OCI-LY7 (cell line): ENCODE results near the gene SLC22A7. TPM values are rescaled to one million over a fixed set of nuclear protein-coding genes. Genes with fewer than 3 reads are reported as not detected.

Experiments used
- BruUV-seq: library from RNA; stranded (reverse); fragments of 400-500 nt; replicated peaks from 2 replicates; lab custom pipeline; 2021; lab: Mats Ljungman, UMichigan
- CTCF ChIA-PET: fragments of 300-600 bp; sonication (Branson Sonifier 250); formaldehyde crosslinking; loops from one replicate; lab custom pipeline; 2022; ENCODE audit warnings: antibody characterized with exemption; ENCODE audit not compliant: unreplicated experiment; lab: Charles Lee
- POLR2A ChIA-PET: fragments of 300-600 bp; sonication (Branson Sonifier 250); formaldehyde crosslinking; loops from one replicate; lab custom pipeline; 2022; ENCODE audit warnings: antibody characterized with exemption; lab: Charles Lee
- DNase-seq: peaks from one replicate; pipeline ENCODE4 v3.0.0-alpha.2; 2015; ENCODE audit warnings: low spot score
- H2AFZ ChIP-seq: fragments of 200-600 bp; sonication (generic), shearing (Covaris generic); 2 replicates; pipeline ENCODE4 v1.6.1; 2014; ENCODE audit warnings: mild to moderate bottlenecking, antibody characterized with exemption, low read length, moderate library complexity
- H3K27ac ChIP-seq: fragments of 200-600 bp; sonication (generic); 2 replicates; pipeline ENCODE4 v1.5.1; 2014; ENCODE audit warnings: mixed run types, low read depth, mild to moderate bottlenecking, moderate library complexity, low read length, inconsistent platforms; ENCODE audit not compliant: poor library complexity, severe bottlenecking
- H3K36me3 ChIP-seq: fragments of 200-600 bp; sonication (generic); 2 replicates; pipeline ENCODE4 v1.6.1; 2014; ENCODE audit warnings: mild to moderate bottlenecking, antibody characterized with exemption, low read length, moderate library complexity, mixed read lengths; ENCODE audit not compliant: insufficient read depth
- H3K4me1 ChIP-seq: fragments of 200-600 bp; sonication (generic); 2 replicates; pipeline ENCODE4 v1.5.1; 2014; ENCODE audit warnings: mild to moderate bottlenecking, low read length; ENCODE audit not compliant: insufficient read depth, poor library complexity, severe bottlenecking
- H3K4me2 ChIP-seq: fragments of 200-600 bp; sonication (generic); 2 replicates; pipeline ENCODE4 v1.6.1; 2014; ENCODE audit warnings: mild to moderate bottlenecking, low read length
- H3K4me3 ChIP-seq: fragments of 200-600 bp; sonication (generic); 2 replicates; pipeline ENCODE4 v1.5.1; 2014; ENCODE audit warnings: mild to moderate bottlenecking, low read depth, low read length; ENCODE audit not compliant: poor library complexity, severe bottlenecking
- H3K79me2 ChIP-seq: fragments of 200-600 bp; sonication (generic); 2 replicates; pipeline ENCODE4 v1.6.1; 2016; ENCODE audit warnings: low read depth, mild to moderate bottlenecking, low read length, moderate library complexity, mixed read lengths; ENCODE audit not compliant: insufficient read depth
- H3K9me2 ChIP-seq: fragments of 200-600 bp; sonication (generic); 2 replicates; pipeline ENCODE4 v1.6.1; 2016; ENCODE audit warnings: mild to moderate bottlenecking, low read length, mixed read lengths; ENCODE audit not compliant: insufficient read depth
- H3K9me3 ChIP-seq: fragments of 200-600 bp; sonication (generic); 2 replicates; pipeline ENCODE4 v1.6.1; 2014; ENCODE audit warnings: mild to moderate bottlenecking, mixed run types, low read length, mixed read lengths
- H4K20me1 ChIP-seq: fragments of 200-600 bp; sonication (generic); 2 replicates; pipeline ENCODE4 v1.6.1; 2014; ENCODE audit warnings: mild to moderate bottlenecking, antibody characterized with exemption, low read length, moderate library complexity, mixed read lengths; ENCODE audit not compliant: insufficient read depth
- EZH2phosphoT487 ChIP-seq: fragments of 200-600 bp; sonication (generic); IDR thresholded peaks from 2 replicates; pipeline ENCODE4 v1.6.1; 2018; ENCODE audit warnings: low read depth, borderline replicate concordance, mild to moderate bottlenecking, mixed run types, antibody characterized with exemption, low read length, moderate library complexity, mixed read lengths
- intact Hi-C: fragments of 100-400 bp; cut with micrococcal nuclease; formaldehyde crosslinking; loops from one replicate; pipeline ENCODE4 v1.10.0; 2022; ENCODE audit not compliant: unreplicated experiment
- total RNA-seq, 2 experiments: library from RNA; depleted of rRNA in 1 of 2; stranded (reverse); fragments of >200 nt in 1 of 2; shearing (Covaris generic) in 1 of 2; gene quantifications; 2 replicates each; pipeline ENCODE4 v1.2.3, GENCODE V29; 2014 to 2022
- TF ChIP-seq, protein P1 (sequence below): fragments of 200-600 bp; sonication (generic); conservative IDR thresholded peaks from 2 replicates; pipeline ENCODE4 v1.5.1; 2014; ENCODE audit warnings: mild to moderate bottlenecking, antibody characterized with exemption, low read length, moderate library complexity, mixed read lengths

SLC22A7 gene
- total RNA-seq, 2 experiments from 2014 or later, result not detected

DNA sequence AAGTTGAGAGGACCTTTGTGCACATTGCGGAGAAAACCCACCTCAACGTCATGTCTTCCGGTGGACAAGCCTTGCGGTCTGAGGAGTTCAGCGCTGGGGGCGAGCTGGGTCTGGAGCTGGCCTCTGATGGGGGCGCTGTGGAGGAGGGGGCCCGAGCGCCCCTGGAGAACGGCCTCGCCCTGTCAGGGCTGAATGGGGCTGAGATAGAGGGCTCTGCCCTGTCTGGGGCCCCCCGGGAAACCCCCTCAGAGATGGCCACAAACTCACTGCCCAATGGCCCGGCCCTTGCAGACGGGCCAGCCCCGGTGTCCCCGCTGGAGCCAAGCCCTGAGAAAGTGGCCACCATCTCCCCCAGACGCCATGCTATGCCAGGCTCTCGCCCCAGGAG, 14.6 kb upstream of the SLC22A7 start:
- H3K4me2 ChIP-seq, result no peak overlapping the region
- H3K9me3 ChIP-seq, result no peaks in the 10 kb centered on the region
- H3K79me2 ChIP-seq, result no peaks in the 10 kb centered on the region
- TF ChIP-seq, protein P1, sequence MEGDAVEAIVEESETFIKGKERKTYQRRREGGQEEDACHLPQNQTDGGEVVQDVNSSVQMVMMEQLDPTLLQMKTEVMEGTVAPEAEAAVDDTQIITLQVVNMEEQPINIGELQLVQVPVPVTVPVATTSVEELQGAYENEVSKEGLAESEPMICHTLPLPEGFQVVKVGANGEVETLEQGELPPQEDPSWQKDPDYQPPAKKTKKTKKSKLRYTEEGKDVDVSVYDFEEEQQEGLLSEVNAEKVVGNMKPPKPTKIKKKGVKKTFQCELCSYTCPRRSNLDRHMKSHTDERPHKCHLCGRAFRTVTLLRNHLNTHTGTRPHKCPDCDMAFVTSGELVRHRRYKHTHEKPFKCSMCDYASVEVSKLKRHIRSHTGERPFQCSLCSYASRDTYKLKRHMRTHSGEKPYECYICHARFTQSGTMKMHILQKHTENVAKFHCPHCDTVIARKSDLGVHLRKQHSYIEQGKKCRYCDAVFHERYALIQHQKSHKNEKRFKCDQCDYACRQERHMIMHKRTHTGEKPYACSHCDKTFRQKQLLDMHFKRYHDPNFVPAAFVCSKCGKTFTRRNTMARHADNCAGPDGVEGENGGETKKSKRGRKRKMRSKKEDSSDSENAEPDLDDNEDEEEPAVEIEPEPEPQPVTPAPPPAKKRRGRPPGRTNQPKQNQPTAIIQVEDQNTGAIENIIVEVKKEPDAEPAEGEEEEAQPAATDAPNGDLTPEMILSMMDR, result no peak
- TF ChIP-seq EZH2phosphoT487, result no peak
- H3K9me2 ChIP-seq, result no peaks in the 10 kb centered on the region
- no peak overlapping the region for H2AFZ ChIP-seq
- no peak overlapping the region for H3K27ac ChIP-seq
- no peak overlapping the region for H3K4me3 ChIP-seq
- intact Hi-C loops, result no loop called here
- no peaks in the 10 kb centered on the region for H4K20me1 ChIP-seq
- ChIA-PET POLR2A (no interaction called here), CTCF (no interaction called here)
- DNase-seq, result no peak
- no TSS peak for BruUV-seq
- H3K36me3 ChIP-seq, result no peaks in the 10 kb centered on the region
- H3K4me1 ChIP-seq, result no peaks in the 10 kb centered on the region

DNA sequence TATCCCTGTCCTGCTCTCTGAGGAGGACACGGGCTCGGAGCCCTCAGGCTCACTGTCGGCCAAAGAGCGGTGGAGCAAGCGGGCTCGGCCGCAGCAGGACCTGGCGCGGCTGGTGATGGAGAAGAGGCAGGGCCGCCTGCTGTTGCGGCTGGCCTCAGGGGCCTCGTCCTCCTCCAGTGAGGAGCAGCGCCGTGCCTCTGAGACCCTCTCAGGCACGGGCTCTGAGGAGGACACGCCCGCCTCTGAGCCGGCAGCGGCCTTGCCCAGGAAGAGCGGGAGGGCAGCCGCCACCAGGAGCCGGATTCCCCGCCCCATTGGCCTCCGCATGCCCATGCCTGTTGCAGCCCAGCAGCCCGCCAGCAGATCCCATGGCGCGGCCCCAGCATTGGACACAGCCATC, 14.2 kb upstream of the SLC22A7 start:
- no peaks in the 10 kb centered on the region for H3K9me2 ChIP-seq
- BruUV-seq, result no TSS peak
- no peak for DNase-seq
- CTCF ChIA-PET, result no interaction called here
- H3K4me1 ChIP-seq, result no peaks in the 10 kb centered on the region
- POLR2A ChIA-PET, result no interaction called here
- H3K36me3 ChIP-seq, result no peaks in the 10 kb centered on the region
- no peak overlapping the region for H2AFZ ChIP-seq
- intact Hi-C loops, result no loop called here
- H3K4me2 ChIP-seq, result no peak overlapping the region
- no peak overlapping the region for H3K27ac ChIP-seq
- no peaks in the 10 kb centered on the region for H3K79me2 ChIP-seq
- no peak for TF ChIP-seq EZH2phosphoT487
- TF ChIP-seq, protein P1, result no peak
- H4K20me1 ChIP-seq, result no peaks in the 10 kb centered on the region
- no peaks in the 10 kb centered on the region for H3K9me3 ChIP-seq
- H3K4me3 ChIP-seq, result no peak overlapping the region

- H2AFZ ChIP-seq, result no peak overlapping the region
- POLR2A ChIA-PET, result no interaction called here
Observed at GRCh38 chr6:43284991-43285781, 12.9 kb upstream of the SLC22A7 start.

More at GRCh38 chr6:43284991-43285781, 12.9 kb upstream of the SLC22A7 start:
- H3K27ac ChIP-seq, result no peak overlapping the region
- CTCF ChIA-PET, result no interaction called here
- no peaks in the 10 kb centered on the region for H3K36me3 ChIP-seq
- no peak for TF ChIP-seq EZH2phosphoT487
- TF ChIP-seq, protein P1, result no peak
- intact Hi-C loops, result no loop called here
- no peaks in the 10 kb centered on the region for H3K9me3 ChIP-seq
- H3K4me2 ChIP-seq, result no peak overlapping the region
- no peak overlapping the region for H3K4me3 ChIP-seq
- no peaks in the 10 kb centered on the region for H3K9me2 ChIP-seq
- H3K79me2 ChIP-seq, result no peaks in the 10 kb centered on the region
- no peak for DNase-seq
- H3K4me1 ChIP-seq, result no peaks in the 10 kb centered on the region
- no TSS peak for BruUV-seq
- H4K20me1 ChIP-seq, result no peaks in the 10 kb centered on the region
